Endothelial cell of umbilical vein (primary cell): ENCODE measurements around the gene DHCR7. TPM values are rescaled to one million over a fixed set of nuclear protein-coding genes. Genes with fewer than 3 reads are reported as not detected.

Source experiments
- BruUV-seq: library from RNA; stranded (reverse); fragments of 400-500 nt; replicated peaks from 2 replicates; lab custom pipeline; 2021; lab: Mats Ljungman, UMichigan
- CTCF ChIA-PET: fragments of 300-600, 350-600 bp; sonication (Branson Sonifier 250); formaldehyde crosslinking; loops from one replicate; lab custom pipeline; 2021; ENCODE audit warnings: antibody characterized with exemption, inconsistent platforms; lab: Charles Lee
- POLR2A ChIA-PET: fragments of 300-600, 350-600 bp; sonication (Branson Sonifier 250); formaldehyde crosslinking; loops from one replicate; lab custom pipeline; 2021; ENCODE audit warnings: antibody characterized with exemption, inconsistent platforms; lab: Charles Lee
- DNase-seq: peaks from one replicate; pipeline ENCODE4 v3.0.0-alpha.2; 2011; ENCODE audit warnings: low read depth, low spot score
- FAIRE-seq: peaks from 2 replicates; lab custom pipeline; 2011; peaks lifted over from hg19 to GRCh38; lab: Jason Lieb, UNC
- H2AFZ ChIP-seq: 2 replicates; pipeline ENCODE4 v1.6.0; 2012; ENCODE audit warnings: low read depth, low read length, control low read depth, inconsistent platforms
- H3K27ac ChIP-seq: 2 replicates; pipeline ENCODE4 v1.5.1; 2011; ENCODE audit warnings: low read depth, mild to moderate bottlenecking, control low read depth, low read length, moderate library complexity; ENCODE audit not compliant: insufficient read depth
- H3K27me3 ChIP-seq, 2 experiments: 2 replicates each; pipeline versions ENCODE4 v1.6.0 to v1.6.1; 2011; ENCODE audit warnings: low read length in 2 of 2, mixed read lengths in 1 of 2; ENCODE audit not compliant: control insufficient read depth in 2 of 2, insufficient read depth in 2 of 2
- H3K36me3 ChIP-seq, 2 experiments: 2 replicates in 1 of 2; 3 replicates in 1 of 2; pipeline ENCODE4 v1.5.1; 2011; ENCODE audit warnings: low read length in 2 of 2, mild to moderate bottlenecking in 1 of 2, moderate library complexity in 1 of 2; ENCODE audit not compliant: control insufficient read depth in 2 of 2, insufficient read depth in 2 of 2; ENCODE audit errors: extremely low read depth in 1 of 2
- H3K4me1 ChIP-seq: 3 replicates; pipeline ENCODE4 v1.5.1; 2011; ENCODE audit warnings: mild to moderate bottlenecking, low read length; ENCODE audit not compliant: control insufficient read depth, insufficient read depth; ENCODE audit errors: extremely low read depth
- H3K4me2 ChIP-seq: 2 replicates; pipeline ENCODE4 v1.6.1; 2011; ENCODE audit warnings: low read length, control low read depth, mixed read lengths; ENCODE audit not compliant: insufficient read depth
- H3K4me3 ChIP-seq, 3 experiments: fragments of 200-600 bp in 1 of 3; sonication (generic), shearing (Covaris generic) in 1 of 3; replicated peaks in 1 of 3; 2 replicates each; pipeline ENCODE4 v1.5.1; 2011 to 2016; ENCODE audit warnings: control low read depth in 3 of 3, low read length in 3 of 3, mild to moderate bottlenecking in 2 of 3, inconsistent platforms in 1 of 3, low read depth in 1 of 3, moderate library complexity in 1 of 3; ENCODE audit not compliant: insufficient read depth in 1 of 3
- H3K79me2 ChIP-seq: 2 replicates; pipeline ENCODE4 v1.6.0; 2012; ENCODE audit warnings: low read length, inconsistent platforms; ENCODE audit not compliant: control insufficient read depth, insufficient read depth
- H3K9ac ChIP-seq: replicated peaks from 2 replicates; pipeline ENCODE3; 2011; ENCODE audit warnings: low read length, control low read depth; ENCODE audit not compliant: insufficient read depth; ENCODE audit errors: extremely low read depth
- H3K9me1 ChIP-seq: replicated peaks from 3 replicates; pipeline ENCODE4 v1.6.0; 2011; ENCODE audit warnings: mild to moderate bottlenecking, low read length; ENCODE audit not compliant: control insufficient read depth, insufficient read depth; ENCODE audit errors: extremely low read depth
- H3K9me3 ChIP-seq: replicated peaks from 2 replicates; pipeline ENCODE4 v1.5.1; 2012; ENCODE audit warnings: low read length, inconsistent platforms; ENCODE audit not compliant: control insufficient read depth, insufficient read depth
- H4K20me1 ChIP-seq: replicated peaks from 2 replicates; pipeline ENCODE3; 2011; ENCODE audit warnings: mild to moderate bottlenecking, low read length; ENCODE audit not compliant: control insufficient read depth, insufficient read depth; ENCODE audit errors: extremely low read depth
- EZH2 ChIP-seq: IDR thresholded peaks from 2 replicates; pipeline ENCODE4 v1.6.1; 2012; ENCODE audit warnings: borderline replicate concordance, low read depth, mild to moderate bottlenecking, moderate library complexity, low read length, inconsistent platforms; ENCODE audit not compliant: severe bottlenecking
- FOS ChIP-seq: IDR thresholded peaks from 2 replicates; pipeline ENCODE4 v1.6.1; 2011; ENCODE audit warnings: mild to moderate bottlenecking, low read length, moderate library complexity, borderline replicate concordance; ENCODE audit not compliant: insufficient read depth
- GATA2 ChIP-seq: IDR thresholded peaks from 2 replicates; pipeline ENCODE4 v1.7.0; 2011; ENCODE audit warnings: low read depth, mild to moderate bottlenecking, moderate library complexity, mixed read lengths, low read length; ENCODE audit not compliant: insufficient read length, insufficient read depth
- JUN ChIP-seq: IDR thresholded peaks from 2 replicates; pipeline ENCODE4 v1.6.1; 2011; ENCODE audit warnings: borderline replicate concordance, low read depth; ENCODE audit not compliant: insufficient read length, insufficient read depth
- MAX ChIP-seq: IDR thresholded peaks from 2 replicates; pipeline ENCODE4 v1.6.1; 2011; ENCODE audit not compliant: insufficient read depth, insufficient read length
- MYC ChIP-seq: IDR thresholded peaks from one replicate; pipeline ENCODE4 v1.6.1; 2011; ENCODE audit warnings: mild to moderate bottlenecking, low read depth, low read length
- POLR2A ChIP-seq: IDR thresholded peaks from 2 replicates; pipeline ENCODE4 v1.6.1; 2012; ENCODE audit warnings: low read depth, mild to moderate bottlenecking, control low read depth, low read length
- POLR2AphosphoS5 ChIP-seq: IDR thresholded peaks from 2 replicates; pipeline ENCODE4 v1.6.1; 2012; ENCODE audit warnings: low read depth, mild to moderate bottlenecking, control low read depth, low read length, moderate library complexity; ENCODE audit not compliant: insufficient read depth
- dilution Hi-C: fragments of 300-500 bp; cut with MboI; formaldehyde crosslinking; loops from one replicate; pipeline ENCODE4 v1.15.0; 2019; ENCODE audit warnings: low sequenced_read_pairs; ENCODE audit not compliant: extremely low pct_ligation_motif_present
- intact Hi-C: fragments of 100-400 bp; cut with micrococcal nuclease; formaldehyde crosslinking; loops from one replicate; pipeline ENCODE4 v1.10.0; 2022
- polyA plus RNA-seq, 4 experiments: library from polyadenylated mRNA; depleted of rRNA in 3 of 4; stranded (reverse) in 3 of 4; unstranded in 1 of 4; fragments of >200 nt; gene quantifications; 2 replicates each; pipeline versions ENCODE4 v1.2.1 to v1.2.3, GENCODE V29; 2011 to 2012; ENCODE audit warnings: missing spikeins in 1 of 4
- total RNA-seq: library from RNA; stranded (reverse); gene quantifications from 2 replicates; pipeline ENCODE4 v1.2.3, GENCODE V29; 2021
- TF ChIP-seq, protein P1 (sequence below), 2 donors: IDR thresholded peaks; 1 replicate in 1 of 2; 2 replicates in 1 of 2; pipeline ENCODE4 v1.5.1; 2011; ENCODE audit warnings: low read length in 2 of 2, mild to moderate bottlenecking in 2 of 2, moderate library complexity in 2 of 2, control low read depth in 1 of 2, inconsistent platforms in 1 of 2, low read depth in 1 of 2; ENCODE audit not compliant: insufficient read depth in 1 of 2; ENCODE audit errors: extremely low read depth in 1 of 2

The DHCR7 gene
- total and polyA plus RNA-seq, 2 donors (not counting 3 experiments of a cell fraction or from before 2014, with no cell fraction given), result 171 to 175 TPM

- Histone ChIP-seq H3K4me2 (no peak overlapping the region), H4K20me1 (no peaks in the 10 kb centered on the region), H3K79me2 (peaks cover 7% of the 10 kb centered on the region), H3K4me1 (peaks cover 6% of the 10 kb centered on the region), H3K4me3 (no peak overlapping the region), H3K36me3 (peaks cover 13 to 48% of the 10 kb centered on the region in 2 experiments), H3K9me1 (no peaks in the 10 kb centered on the region), H3K9ac (no peak overlapping the region), H3K9me3 (no peaks in the 10 kb centered on the region), H3K27me3 (no peaks in the 10 kb centered on the region), H3K27ac (no peak overlapping the region), H2AFZ (no peak overlapping the region)
- FAIRE-seq, result no peak
- intact Hi-C loops (no loop called here), dilution Hi-C loops (no loop called here)
- POLR2A ChIA-PET, result no interaction called here
- no TSS peak for BruUV-seq
- no peak for DNase-seq
- no peak for TF ChIP-seq GATA2
- no peak for TF ChIP-seq FOS
- TF ChIP-seq POLR2A, result no peak
- TF ChIP-seq MYC, result no peak
- TF ChIP-seq, protein P1, sequence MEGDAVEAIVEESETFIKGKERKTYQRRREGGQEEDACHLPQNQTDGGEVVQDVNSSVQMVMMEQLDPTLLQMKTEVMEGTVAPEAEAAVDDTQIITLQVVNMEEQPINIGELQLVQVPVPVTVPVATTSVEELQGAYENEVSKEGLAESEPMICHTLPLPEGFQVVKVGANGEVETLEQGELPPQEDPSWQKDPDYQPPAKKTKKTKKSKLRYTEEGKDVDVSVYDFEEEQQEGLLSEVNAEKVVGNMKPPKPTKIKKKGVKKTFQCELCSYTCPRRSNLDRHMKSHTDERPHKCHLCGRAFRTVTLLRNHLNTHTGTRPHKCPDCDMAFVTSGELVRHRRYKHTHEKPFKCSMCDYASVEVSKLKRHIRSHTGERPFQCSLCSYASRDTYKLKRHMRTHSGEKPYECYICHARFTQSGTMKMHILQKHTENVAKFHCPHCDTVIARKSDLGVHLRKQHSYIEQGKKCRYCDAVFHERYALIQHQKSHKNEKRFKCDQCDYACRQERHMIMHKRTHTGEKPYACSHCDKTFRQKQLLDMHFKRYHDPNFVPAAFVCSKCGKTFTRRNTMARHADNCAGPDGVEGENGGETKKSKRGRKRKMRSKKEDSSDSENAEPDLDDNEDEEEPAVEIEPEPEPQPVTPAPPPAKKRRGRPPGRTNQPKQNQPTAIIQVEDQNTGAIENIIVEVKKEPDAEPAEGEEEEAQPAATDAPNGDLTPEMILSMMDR (IDR thresholded peaks at IDR 0.05; ENCODE audit: extremely low read depth in 1 of 2, insufficient read depth in 1 of 2, low read depth in 1 of 2, low read length in 2 of 2), result no peak
- no peak for TF ChIP-seq MAX
- TF ChIP-seq JUN, result no peak
- no peak for TF ChIP-seq EZH2
- TF ChIP-seq POLR2AphosphoS5, result no peak
- CTCF ChIA-PET, result interaction anchor here (2.6 kb wide), 1 partner anchor 121 kb away, joined by 6 read pairs; no protein-coding TSS in a partner anchor
These were observed 6.1 kb downstream of the DHCR7 start for GRCh38 chr11:71442123-71442522.
